ENCODE data around the gene MMP3.

- no peak for TF ChIP-seq CTCF (IDR thresholded peaks at IDR 0.05)
- no peak for TF ChIP-seq POLR2A (IDR thresholded peaks at IDR 0.05)
Observed at GRCh38 chr11:102891736-102892135, 48.3 kb upstream of the MMP3 start.
